Sigmoid colon (tissue), 4 donors: ENCODE measurements around the gene SOBP.

Source experiments
- CTCF ChIP-seq, 4 experiments: fragments of 450-650 bp in 3 of 4; fragments of 200-600 bp in 1 of 4; IDR thresholded peaks; one replicate each; pipeline ENCODE4 v1.5.1; 2016 to 2019; ENCODE audit warnings: antibody characterized with exemption in 4 of 4, mild to moderate bottlenecking in 3 of 4, moderate library complexity in 2 of 4
- EP300 ChIP-seq, 4 donors: sonication (generic); formaldehyde crosslinking; IDR thresholded peaks; one replicate each; pipeline ENCODE4 v1.6.1; 2017; ENCODE audit warnings: antibody characterized with exemption in 4 of 4
- POLR2A ChIP-seq, 2 donors: fragments of 450-650 bp; IDR thresholded peaks; one replicate each; pipeline ENCODE4 v1.6.1; 2016; ENCODE audit warnings: antibody characterized with exemption in 2 of 2, mild to moderate bottlenecking in 2 of 2, moderate library complexity in 2 of 2
- POLR2AphosphoS5 ChIP-seq, 4 donors: sonication (generic); formaldehyde crosslinking; IDR thresholded peaks; one replicate each; pipeline ENCODE4 v1.6.1; 2017; ENCODE audit warnings: antibody characterized with exemption in 4 of 4

GRCh38 chr6:107533415-107534059, 43.6 kb downstream of the SOBP start:
- TF ChIP-seq POLR2A (IDR thresholded peaks at IDR 0.05) (no peak), POLR2AphosphoS5 (IDR thresholded peaks at IDR 0.05) (no peak), CTCF (IDR thresholded peaks at IDR 0.05) (no peak), EP300 (IDR thresholded peaks at IDR 0.05) (no peak)
